GM04504 (cell line): ENCODE measurements around the gene DLG2.
"Not testable (repeated sequence)": the region's sequence is repeated elsewhere in the genome, so short reads cannot be mapped to it uniquely, and the experiment has no call there.

ENCODE experiments used
- DNase-seq: peaks from one replicate; pipeline ENCODE4 v3.0.0-alpha.2; 2012; ENCODE audit warnings: low read depth

Gene DLG2

DNA sequence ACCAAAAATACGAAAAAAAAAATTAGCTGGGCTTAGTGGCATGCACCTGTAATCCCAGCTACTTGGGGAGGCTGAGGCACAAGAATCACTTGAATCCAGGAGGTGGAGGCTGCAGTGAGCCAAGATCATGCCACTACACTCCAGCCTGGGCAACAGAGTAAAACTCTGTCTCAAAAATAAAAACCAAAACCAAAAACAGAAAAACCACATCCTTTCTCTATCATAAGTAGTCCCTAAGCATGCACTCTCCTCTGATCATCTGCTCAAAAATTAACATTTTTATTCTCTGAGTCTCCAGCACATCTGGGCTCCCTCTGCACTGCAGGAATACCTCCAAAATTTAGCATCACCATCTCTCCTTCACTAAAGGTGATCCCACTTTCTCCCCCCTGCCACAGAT lies 516.9 kb downstream of the DLG2 start:
- not testable (repeated sequence) for DNase-seq

GRCh38 chr11:85109141-85109540 lies 518.0 kb downstream of the DLG2 start:
- DNase-seq: no peak

DNA sequence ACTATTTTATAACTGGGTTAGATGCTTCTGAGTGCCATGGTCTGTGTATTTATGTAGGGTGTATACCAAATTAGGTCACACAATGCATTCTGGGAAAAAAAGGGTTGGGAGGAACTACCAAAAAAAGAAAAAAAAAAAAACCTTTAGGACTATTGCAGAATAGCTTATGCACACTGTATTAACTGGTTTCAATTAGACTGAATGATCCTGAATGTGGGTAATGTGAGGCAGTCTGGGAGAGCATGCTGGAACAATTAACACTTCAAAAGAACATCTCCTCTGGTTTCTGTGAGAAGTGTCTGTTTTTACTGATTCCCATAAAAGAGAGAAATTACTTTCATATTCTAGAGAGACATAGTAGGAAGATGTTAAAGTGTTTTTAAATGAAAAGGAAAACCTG lies 521.3 kb downstream of the DLG2 start:
- DNase-seq: no peak

DNA sequence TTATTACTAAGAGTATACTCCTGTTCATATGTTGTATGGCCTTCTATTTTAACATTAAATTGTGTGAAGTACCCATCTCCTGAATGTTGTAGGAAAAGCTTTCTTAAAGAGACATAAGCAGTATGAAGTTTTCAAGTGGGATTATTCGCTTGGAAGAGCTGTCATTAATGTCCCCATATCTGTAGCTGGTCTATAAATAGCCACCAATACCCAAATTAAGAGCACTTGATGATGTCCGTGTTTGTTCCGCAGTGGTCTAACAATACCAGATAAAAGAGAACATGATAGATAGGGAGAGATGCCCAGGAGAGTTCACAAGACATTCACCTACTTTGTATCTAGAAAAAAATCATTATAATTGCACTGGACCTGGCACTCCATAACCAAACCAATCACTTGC lies 527.6 kb downstream of the DLG2 start:
- DNase-seq: no peak

- DNase-seq: no peak
Observed at GRCh38 chr11:85098996-85099395, 528.1 kb downstream of the DLG2 start.

DNA sequence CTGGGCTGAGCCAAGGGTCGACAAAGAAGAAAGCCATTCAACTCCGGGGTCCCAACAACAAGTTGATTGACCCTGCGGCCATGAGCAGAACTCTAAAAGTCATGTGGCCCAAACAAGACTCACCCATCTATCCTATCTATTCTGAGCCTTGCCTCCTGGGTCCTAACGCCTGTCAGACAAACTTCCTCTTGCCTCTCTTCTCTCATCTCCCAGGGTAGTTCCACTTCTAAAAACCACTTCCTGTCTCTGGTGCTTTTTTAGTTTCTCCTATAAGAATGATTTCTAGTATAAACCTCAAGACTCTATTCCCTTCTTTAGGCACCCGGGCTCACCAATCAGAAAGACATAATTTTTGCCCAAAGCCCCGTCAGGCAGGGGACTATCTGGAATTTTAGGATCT lies 530.2 kb downstream of the DLG2 start:
- no peak for DNase-seq

- no peak for DNase-seq
Observed at GRCh38 chr11:85095239-85095638, 531.9 kb downstream of the DLG2 start.

DNA sequence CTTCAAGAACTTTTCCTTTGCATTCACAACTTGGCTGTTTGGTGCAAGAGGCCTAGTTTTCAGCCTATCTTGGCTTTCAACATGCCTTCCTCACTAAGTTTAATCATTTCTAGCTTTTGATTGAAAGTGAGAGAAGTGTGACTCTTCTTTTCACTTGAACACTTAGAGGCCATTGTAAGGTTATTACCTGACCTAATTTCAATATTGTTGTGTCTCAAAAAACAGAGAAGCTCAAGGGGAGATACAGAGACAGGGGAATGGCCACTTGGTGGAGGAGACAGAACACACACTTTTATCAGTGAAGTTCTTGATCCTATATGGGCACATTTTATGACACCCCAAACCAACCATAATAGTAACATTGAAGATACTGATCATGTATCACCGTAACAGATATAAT lies 532.3 kb downstream of the DLG2 start:
- no peak for DNase-seq

GRCh38 chr11:85089654-85090053 lies 537.5 kb downstream of the DLG2 start:
- DNase-seq: no peak

DNA sequence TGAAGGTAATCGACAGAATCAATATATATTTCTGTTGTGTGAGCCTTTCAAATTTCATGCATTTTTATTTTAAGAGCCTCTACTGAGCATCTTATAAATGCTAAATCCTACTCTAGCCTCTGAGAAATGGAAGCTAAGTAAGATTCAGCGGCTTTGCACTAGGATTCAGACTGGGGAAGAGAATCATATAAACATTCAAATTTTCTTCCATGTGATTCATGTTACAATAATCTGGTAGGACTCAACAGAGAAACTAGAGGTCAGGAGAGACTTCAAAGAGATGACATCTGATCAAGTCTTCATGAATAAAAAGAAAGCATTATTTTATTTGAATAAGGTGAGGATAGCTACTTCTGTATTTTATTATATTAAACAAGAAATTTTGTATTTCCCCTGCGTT lies 538.9 kb downstream of the DLG2 start:
- DNase-seq: no peak

GRCh38 chr11:85086504-85087284 lies 540.5 kb downstream of the DLG2 start:
- DNase-seq: no peak

- DNase-seq: no peak
Observed at GRCh38 chr11:85076535-85077330, 550.4 kb downstream of the DLG2 start.

GRCh38 chr11:85062659-85063058 lies 564.5 kb downstream of the DLG2 start:
- DNase-seq: no peak

DNA sequence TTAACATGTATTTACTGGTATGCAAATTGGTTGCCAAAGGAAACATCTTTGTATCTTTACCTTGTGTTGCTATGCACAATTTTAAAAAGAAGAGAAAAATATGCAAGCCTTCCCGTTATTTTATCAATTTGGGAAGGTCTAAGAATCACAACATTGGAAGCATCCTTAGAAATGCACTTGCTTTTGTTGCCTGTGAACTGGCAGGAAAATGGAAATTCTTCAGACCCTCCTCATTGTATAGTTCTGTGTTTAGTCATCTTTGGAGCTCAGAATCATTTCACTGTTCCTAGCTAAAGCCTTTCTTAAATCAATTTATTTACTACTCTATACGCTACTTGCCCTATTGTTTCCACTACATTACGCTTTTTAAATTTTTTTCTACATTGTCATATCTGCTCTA lies 574.5 kb downstream of the DLG2 start:
- no peak for DNase-seq

DNA sequence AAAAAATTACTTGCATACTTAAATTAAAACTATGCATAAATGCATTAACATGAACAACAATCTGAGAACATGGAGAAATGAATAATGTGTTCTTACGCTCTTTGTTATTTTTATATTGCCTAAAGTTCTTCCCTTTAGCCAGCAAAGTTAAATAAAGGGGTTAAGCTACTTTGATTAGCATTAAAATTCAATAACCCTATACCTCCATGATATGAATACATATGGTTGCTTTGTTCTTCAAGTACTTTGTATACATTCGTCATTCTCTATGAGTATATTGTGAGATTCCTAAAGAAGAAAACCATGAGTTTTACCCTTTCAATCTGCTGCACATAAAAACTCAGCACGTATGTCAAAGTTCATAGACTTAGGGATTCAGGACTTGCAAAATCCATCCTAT lies 578.3 kb downstream of the DLG2 start:
- DNase-seq: no peak

- DNase-seq: no peak
Observed at GRCh38 chr11:85045716-85046115, 581.4 kb downstream of the DLG2 start.

- no peak for DNase-seq
Observed at GRCh38 chr11:85044911-85045310, 582.2 kb downstream of the DLG2 start.

- DNase-seq: no peak
Observed at GRCh38 chr11:85042361-85042760, 584.8 kb downstream of the DLG2 start.

- no peak for DNase-seq
Observed at GRCh38 chr11:85040166-85040565, 587.0 kb downstream of the DLG2 start.

- DNase-seq: no peak
Observed at GRCh38 chr11:85029964-85030363, 597.2 kb downstream of the DLG2 start.

DNA sequence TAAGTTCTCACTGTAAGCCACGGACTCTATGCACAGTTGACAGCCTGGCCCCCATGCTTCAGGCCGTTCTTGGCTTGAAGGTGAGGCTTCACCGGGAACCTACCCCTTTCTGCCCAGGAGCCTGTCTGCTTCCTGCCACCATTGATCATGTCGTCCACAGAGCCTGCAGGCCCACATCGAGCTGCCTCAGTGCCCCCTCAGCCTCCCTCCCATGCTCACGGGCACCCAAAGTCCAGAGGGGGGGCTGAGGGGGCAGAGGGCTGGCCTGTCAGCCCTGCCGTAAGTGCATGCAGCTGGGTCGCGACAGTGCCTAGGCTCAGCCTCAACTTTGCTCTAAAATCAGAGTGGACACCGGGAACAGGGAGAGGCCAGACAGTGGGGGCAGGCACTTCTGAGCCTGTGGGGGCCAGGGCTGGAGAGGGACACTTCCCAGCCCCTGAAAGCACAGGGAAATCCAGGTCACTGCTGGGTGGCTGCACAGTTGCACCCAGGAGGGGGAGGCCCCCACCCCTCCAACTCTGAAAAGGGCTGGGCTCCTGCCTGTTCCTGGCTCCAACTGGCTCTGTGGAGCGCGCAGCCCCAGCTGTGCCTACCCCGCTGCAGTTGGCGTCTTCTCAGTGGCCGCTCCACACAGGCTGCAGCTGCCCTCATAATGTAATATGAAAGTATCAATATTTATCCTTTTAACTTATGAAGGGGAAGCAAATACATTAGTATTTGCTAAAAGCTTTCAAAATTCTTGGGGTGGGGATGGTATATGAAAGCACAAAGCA lies 598.6 kb downstream of the DLG2 start:
- no peak for DNase-seq

- DNase-seq: no peak
Observed at GRCh38 chr11:85027346-85027745, 599.8 kb downstream of the DLG2 start.

DNA sequence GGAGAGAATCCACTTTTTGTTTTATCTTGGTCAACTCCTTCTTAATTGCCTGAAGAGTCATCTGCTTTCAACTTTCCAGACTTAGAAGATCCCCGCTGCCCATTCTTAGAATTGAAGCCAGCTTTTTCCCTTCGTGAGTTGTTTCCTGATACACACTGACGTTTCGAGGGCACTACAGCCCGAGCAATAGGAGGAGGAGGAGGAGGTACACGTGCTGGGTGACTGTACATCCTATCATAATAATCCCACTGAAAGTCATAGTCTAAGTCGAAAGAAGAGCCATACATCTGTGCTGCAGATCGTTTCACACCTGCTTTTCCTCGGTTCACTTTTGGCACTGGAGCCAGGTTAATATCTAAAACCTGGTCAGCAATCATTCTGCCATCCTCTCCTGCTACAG lies 606.1 kb downstream of the DLG2 start:
- no peak for DNase-seq
